HepG2 (cell line): ENCODE measurements around the gene ARHGAP12. TPM values are rescaled to one million over a fixed set of nuclear protein-coding genes. Genes with fewer than 3 reads are reported as not detected.

Source experiments
- CCDC6 ChIP-seq: sonication (generic); formaldehyde crosslinking; IDR thresholded peaks from 2 replicates; pipeline ENCODE4 v1.8.1; 2022; ENCODE audit warnings: mild to moderate bottlenecking, missing genetic modification reagents, moderate library complexity
- CREB1 ChIP-seq, 2 experiments: fragments of 450-650 bp in 1 of 2; IDR thresholded peaks; 2 replicates each; pipeline ENCODE4 v1.6.1; 2016 to 2017; ENCODE audit warnings: control low read depth in 1 of 2, mild to moderate bottlenecking in 1 of 2, missing compliant biosample characterization in 1 of 2, missing genetic modification characterization in 1 of 2
- GATAD2A ChIP-seq: IDR thresholded peaks from 2 replicates; pipeline ENCODE4 v1.6.1; 2016
- HINFP ChIP-seq: sonication (generic); formaldehyde crosslinking; IDR thresholded peaks from 2 replicates; pipeline ENCODE4 v1.4.0; 2020; ENCODE audit warnings: low read depth, mild to moderate bottlenecking, missing genetic modification reagents
- MAF1 ChIP-seq: sonication (generic); formaldehyde crosslinking; IDR thresholded peaks from 2 replicates; pipeline ENCODE4 v1.5.0; 2020; ENCODE audit warnings: missing genetic modification reagents, borderline replicate concordance
- MAX ChIP-seq: IDR thresholded peaks from 2 replicates; pipeline ENCODE4 v1.6.1; 2012; ENCODE audit warnings: inconsistent platforms
- PRMT3 ChIP-seq: sonication (generic); formaldehyde crosslinking; IDR thresholded peaks from 2 replicates; pipeline ENCODE4 v1.8.1; 2022; ENCODE audit warnings: low read depth, mild to moderate bottlenecking, moderate library complexity, missing genetic modification reagents, borderline replicate concordance
- RBFOX2 ChIP-seq: fragments of 200-400 bp; formaldehyde crosslinking; IDR thresholded peaks from 2 replicates; pipeline ENCODE4 v1.6.1; 2017; ENCODE audit warnings: low read depth, mild to moderate bottlenecking, low read length
- SP2 ChIP-seq: sonication (generic); formaldehyde crosslinking; IDR thresholded peaks from 2 replicates; pipeline ENCODE4 v1.5.1; 2020; ENCODE audit warnings: mild to moderate bottlenecking, missing genetic modification reagents
- SP4 ChIP-seq: sonication (generic); formaldehyde crosslinking; IDR thresholded peaks from 2 replicates; pipeline ENCODE4 v1.8.1; 2023; ENCODE audit warnings: mild to moderate bottlenecking, missing genetic modification reagents
- STAT5B ChIP-seq: sonication (generic); formaldehyde crosslinking; IDR thresholded peaks from 2 replicates; pipeline ENCODE4 v1.4.0; 2020; ENCODE audit warnings: missing genetic modification reagents
- TCF12 ChIP-seq, 2 experiments: fragments of 450-650 bp in 1 of 2; sonication (generic) in 1 of 2; formaldehyde crosslinking in 1 of 2; IDR thresholded peaks; 2 replicates each; pipeline versions ENCODE4 v1.6.1 to v1.8.0; 2017 to 2022; ENCODE audit warnings: antibody characterized with exemption in 1 of 2, mild to moderate bottlenecking in 1 of 2, missing genetic modification reagents in 1 of 2, moderate library complexity in 1 of 2
- ZBTB25 ChIP-seq: IDR thresholded peaks from 2 replicates; pipeline ENCODE4 v1.6.1; 2018; ENCODE audit warnings: missing genetic modification reagents
- ZNF224 ChIP-seq: sonication (generic); formaldehyde crosslinking; IDR thresholded peaks from 2 replicates; pipeline ENCODE4 v1.5.0; 2020; ENCODE audit warnings: mild to moderate bottlenecking, missing genetic modification reagents
- ZNF230 ChIP-seq: sonication (generic); formaldehyde crosslinking; IDR thresholded peaks from 2 replicates; pipeline ENCODE4 v1.4.0; 2020; ENCODE audit warnings: mild to moderate bottlenecking, missing genetic modification reagents
- ZNF441 ChIP-seq: sonication (generic); formaldehyde crosslinking; IDR thresholded peaks from 2 replicates; pipeline ENCODE4 v1.7.0; 2021; ENCODE audit warnings: missing genetic modification reagents, borderline replicate concordance
- ZNF513 ChIP-seq: sonication (generic); formaldehyde crosslinking; conservative IDR thresholded peaks from 2 replicates; pipeline ENCODE4 v1.5.0; 2020; ENCODE audit warnings: missing genetic modification reagents
- ZNF7 ChIP-seq: IDR thresholded peaks from 2 replicates; pipeline ENCODE4 v1.6.1; 2016; ENCODE audit warnings: missing biosample characterization, missing genetic modification reagents
- ZNF703 ChIP-seq: sonication (generic); formaldehyde crosslinking; IDR thresholded peaks from 2 replicates; pipeline ENCODE4 v1.5.1; 2020; ENCODE audit warnings: missing genetic modification reagents, mild to moderate bottlenecking, moderate library complexity, borderline replicate concordance
- ZUFSP ChIP-seq: sonication (generic); formaldehyde crosslinking; IDR thresholded peaks from 2 replicates; pipeline ENCODE4 v1.9.0; 2021; ENCODE audit warnings: missing genetic modification reagents, mild to moderate bottlenecking, borderline replicate concordance
- polyA plus RNA-seq, 8 experiments: library from polyadenylated mRNA; depleted of rRNA in 3 of 8; stranded (reverse) in 7 of 8; unstranded in 1 of 8; fragments of >200 nt; fragmentation: Illumina TruSeq in 4 of 8; extraction: Trizol in 4 of 8; gene quantifications; 2 replicates each; pipeline versions ENCODE4 v1.2.1 to v1.2.3, GENCODE V29; 2011 to 2016; ENCODE audit warnings: low read depth in 4 of 8, missing spikeins in 1 of 8, mixed read lengths in 1 of 8; ENCODE audit not compliant: insufficient read depth in 1 of 8
- total RNA-seq, 5 experiments: library from RNA; depleted of rRNA; stranded (reverse); fragments of >200 nt; fragmentation: Illumina TruSeq; extraction: Trizol; gene quantifications; 2 replicates each; pipeline ENCODE4 v1.2.3, GENCODE V29; 2016; ENCODE audit warnings: low read depth in 1 of 5

The ARHGAP12 gene
- total and polyA plus RNA-seq, 2 of the 13 experiments (the other 11 are each of a cell fraction or from before 2014, with no cell fraction given), result 25.0 to 54.6 TPM

GRCh38 chr10:31928549-31929260, at the start of gene ARHGAP12 (continued):
- TF ChIP-seq ZUFSP (CRISPR knock-in tag), result no peak
- 0 out of 2 replicates have a peak, but pooled peaks have one; percentile 51 for TF ChIP-seq SP2 (CRISPR knock-in tag)
- 0 out of 2 replicates have a peak, but pooled peaks have one; percentile 42 for TF ChIP-seq MAF1
- TF ChIP-seq PRMT3, result peak; percentile 13; the same call in 1 of the 2 replicates
- TF ChIP-seq ZNF703 (CRISPR knock-in tag), result peak; percentile 78; the same call in 1 of the 2 replicates
- no peak for TF ChIP-seq STAT5B
- TF ChIP-seq HINFP (CRISPR knock-in tag), result no peak
- 0 out of 2 replicates have a peak, but pooled peaks have one; percentile 67 for TF ChIP-seq ZBTB25 (CRISPR knock-in tag)
- TF ChIP-seq RBFOX2, result peak; percentile 95
- TF ChIP-seq SP4 (CRISPR knock-in tag), result peak; percentile 33; the same call in 1 of the 2 replicates
- TF ChIP-seq GATAD2A (CRISPR knock-in tag), result no peak; the same call in 1 of the 2 replicates
- no peak for TF ChIP-seq CREB1 (IDR thresholded peaks at IDR 0.05)
- TF ChIP-seq CREB1 (CRISPR knock-in tag; IDR thresholded peaks at IDR 0.05), result no peak
- 0 out of 2 replicates have a peak, but pooled peaks have one; percentile 44 for TF ChIP-seq ZNF441 (CRISPR knock-in tag)
- 0 out of 2 replicates have a peak, but pooled peaks have one; percentile 4 for TF ChIP-seq ZNF7 (CRISPR knock-in tag)
- TF ChIP-seq MAX, result peak; percentile 72; the same call in 1 of the 2 replicates
- no peak for TF ChIP-seq ZNF230
- TF ChIP-seq ZNF224 (CRISPR knock-in tag), result peak; percentile 52; the same call in 1 of the 2 replicates
- no peak for TF ChIP-seq TCF12 (IDR thresholded peaks at IDR 0.05)
- TF ChIP-seq TCF12 (CRISPR knock-in tag; IDR thresholded peaks at IDR 0.05), result peak; percentile 57; the same call in 1 of the 2 replicates
- TF ChIP-seq ZNF513 (CRISPR knock-in tag), result 0 out of 2 replicates have a peak, but pooled peaks have one; percentile 37
- TF ChIP-seq CCDC6 (CRISPR knock-in tag), result peak; percentile 73; the same call in 1 of the 2 replicates
